ENCODE results near the gene ATP8B2.

- no peak for TF ChIP-seq NFIC (IDR thresholded peaks at IDR 0.05; ENCODE audit: low read depth, low read length)
- TF ChIP-seq, protein P1, sequence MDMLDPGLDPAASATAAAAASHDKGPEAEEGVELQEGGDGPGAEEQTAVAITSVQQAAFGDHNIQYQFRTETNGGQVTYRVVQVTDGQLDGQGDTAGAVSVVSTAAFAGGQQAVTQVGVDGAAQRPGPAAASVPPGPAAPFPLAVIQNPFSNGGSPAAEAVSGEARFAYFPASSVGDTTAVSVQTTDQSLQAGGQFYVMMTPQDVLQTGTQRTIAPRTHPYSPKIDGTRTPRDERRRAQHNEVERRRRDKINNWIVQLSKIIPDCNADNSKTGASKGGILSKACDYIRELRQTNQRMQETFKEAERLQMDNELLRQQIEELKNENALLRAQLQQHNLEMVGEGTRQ (IDR thresholded peaks at IDR 0.05; ENCODE audit: borderline replicate concordance, low read depth, low read length), result no peak
These were observed 539 bp downstream of the ATP8B2 start for GRCh38 chr1:154325583-154326545.
